NCI-H1105 (cell line): ENCODE data around the gene PAK6.

Experiments
- DNase-seq: peaks from one replicate; lab custom pipeline; 2025; lab: John Stamatoyannopoulos, UW

The PAK6 gene

DNA sequence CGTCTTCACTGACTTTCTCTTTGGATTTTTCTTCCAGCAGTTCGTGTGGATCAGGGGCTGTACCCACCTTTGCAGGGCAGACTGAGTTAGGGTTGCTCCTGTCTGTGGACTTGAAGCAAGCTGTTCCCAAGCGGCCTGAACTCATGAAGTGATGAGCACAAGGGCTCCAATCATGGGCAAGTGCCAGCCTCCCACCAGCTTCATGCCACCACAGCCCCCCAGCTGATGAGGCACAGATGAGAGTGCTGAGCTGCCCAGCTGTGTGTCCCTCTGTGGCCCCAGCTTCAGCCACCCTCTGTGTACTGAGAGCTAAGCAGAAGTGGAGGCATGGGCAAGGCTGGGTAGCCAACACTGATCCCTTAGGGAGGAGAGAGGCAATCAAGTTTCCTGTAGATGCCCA is 72.1 kb downstream of the PAK6 start:
- no peak for DNase-seq

DNA sequence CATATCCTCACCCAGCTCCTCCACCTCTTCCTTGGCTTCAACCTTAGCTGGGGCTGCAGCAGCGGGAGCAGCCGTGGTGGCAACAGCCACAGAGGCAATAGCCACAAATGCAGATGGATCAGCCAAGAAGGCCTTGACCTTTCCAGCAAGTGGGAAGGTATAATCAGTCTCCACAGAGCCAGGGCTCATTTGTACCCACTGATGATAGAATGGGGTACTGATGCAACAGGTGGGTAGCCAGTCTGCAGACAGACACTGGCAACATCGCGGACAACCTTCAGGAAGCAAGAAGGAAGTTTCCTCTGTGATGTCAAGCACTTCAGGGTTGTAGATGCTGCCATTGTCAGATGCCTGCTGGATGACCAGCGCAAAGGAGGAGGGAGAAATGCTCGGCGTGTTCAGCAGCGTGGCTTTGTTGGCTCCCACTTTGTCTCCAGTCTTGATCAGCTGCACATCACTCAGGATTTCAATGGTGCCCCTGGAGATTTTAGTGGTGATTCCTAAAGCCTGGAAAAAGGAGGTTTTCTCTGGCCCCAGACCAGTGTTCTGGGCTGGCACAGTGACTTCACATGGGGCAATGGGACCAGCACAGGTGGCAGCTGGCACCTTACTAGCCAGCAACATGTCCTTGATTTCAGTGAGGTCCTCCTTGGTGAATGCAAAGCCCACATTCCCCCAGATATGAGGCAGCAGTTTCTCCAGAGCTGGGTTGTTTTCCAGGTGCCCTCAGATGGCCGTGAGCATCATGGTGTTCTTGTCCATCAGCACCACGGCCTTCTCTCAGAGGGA is 73.7 kb downstream of the PAK6 start:
- DNase-seq, result no peak

DNA sequence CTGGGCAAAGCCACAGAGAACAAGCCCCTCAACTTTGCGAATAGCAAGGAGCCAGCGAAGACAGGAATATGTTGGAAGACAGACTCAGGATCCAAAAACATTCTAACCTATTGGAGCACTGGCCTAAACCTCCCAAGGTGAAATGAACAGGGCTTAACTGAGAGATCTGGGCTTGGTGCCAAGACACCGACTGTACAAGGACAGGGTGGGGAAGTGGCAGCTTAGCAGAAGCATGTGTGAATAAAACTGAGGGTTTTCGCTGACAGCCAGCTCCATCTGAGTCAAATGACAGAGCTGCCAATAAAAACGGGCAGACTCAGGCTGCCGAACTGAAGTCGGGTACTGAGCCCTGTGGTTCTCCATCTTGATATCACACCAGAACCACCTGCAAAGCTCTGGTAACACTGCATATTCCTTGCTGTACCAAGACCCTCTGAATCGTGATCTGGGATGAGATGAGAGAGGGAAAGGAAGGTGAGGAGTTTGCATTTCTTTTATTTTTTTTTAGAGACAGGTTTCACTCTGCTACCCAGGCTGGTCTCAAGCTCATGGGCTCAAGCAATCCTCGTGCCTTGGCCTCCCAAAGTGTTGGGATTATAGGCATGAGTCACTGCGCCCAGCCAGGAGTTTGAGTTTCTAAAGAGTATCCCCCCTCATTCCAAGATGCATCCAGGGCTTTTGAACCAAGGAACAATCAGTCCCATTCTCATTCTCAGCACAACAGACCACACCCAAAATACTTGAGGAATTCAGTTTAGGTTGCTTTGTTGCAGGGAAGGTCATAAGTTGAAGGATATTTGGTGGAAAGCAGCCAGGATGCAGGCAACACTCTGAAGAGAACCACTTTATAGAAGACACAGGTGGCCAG is 74.9 kb downstream of the PAK6 start:
- DNase-seq, result peak; percentile 71

DNA sequence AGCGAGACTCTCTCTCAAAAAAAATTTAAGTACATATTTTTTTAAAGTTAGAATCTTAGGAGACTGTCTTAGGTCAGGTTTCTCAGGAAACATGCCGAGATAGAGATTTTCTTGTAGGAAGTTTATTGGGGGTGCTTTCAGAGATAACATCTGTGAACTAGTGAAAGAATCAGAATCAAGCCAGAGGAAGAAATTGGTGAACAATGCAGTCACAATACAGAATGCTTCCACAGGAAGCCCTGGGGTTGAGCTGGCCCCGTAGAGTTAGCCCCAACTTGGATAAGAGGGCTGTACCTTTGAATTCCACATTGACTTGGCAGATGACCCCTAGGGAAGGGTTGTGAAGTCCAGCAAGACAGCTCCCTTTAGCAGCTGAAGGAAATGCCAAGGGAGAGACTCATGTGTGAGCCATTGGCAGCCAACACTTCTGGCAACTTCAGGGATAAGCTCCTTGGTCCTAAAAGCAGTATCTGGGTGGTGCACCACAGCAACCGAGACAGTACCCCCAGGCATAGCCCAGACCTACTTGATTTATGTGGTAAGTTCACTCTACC is 75.9 kb downstream of the PAK6 start:
- DNase-seq, result no peak

DNA sequence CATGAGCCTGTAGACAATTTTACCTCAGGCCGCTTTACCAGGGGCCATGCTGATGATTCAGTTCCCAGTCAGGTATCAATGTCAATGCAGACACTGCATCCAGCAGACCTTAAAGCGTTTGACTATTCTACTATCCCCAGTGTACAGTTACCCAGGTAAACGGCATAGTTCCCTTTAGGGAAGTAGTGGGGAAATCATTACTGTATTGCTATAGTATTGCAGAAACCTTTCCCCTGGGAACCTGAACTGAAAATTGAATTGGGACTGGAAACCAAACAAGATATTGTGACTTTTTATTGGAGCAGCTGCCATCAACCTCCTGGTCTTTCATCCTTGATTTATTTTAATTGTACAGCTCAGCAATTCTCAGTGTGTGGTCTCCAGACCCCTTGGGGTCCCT is 78.1 kb downstream of the PAK6 start:
- no peak for DNase-seq

DNA sequence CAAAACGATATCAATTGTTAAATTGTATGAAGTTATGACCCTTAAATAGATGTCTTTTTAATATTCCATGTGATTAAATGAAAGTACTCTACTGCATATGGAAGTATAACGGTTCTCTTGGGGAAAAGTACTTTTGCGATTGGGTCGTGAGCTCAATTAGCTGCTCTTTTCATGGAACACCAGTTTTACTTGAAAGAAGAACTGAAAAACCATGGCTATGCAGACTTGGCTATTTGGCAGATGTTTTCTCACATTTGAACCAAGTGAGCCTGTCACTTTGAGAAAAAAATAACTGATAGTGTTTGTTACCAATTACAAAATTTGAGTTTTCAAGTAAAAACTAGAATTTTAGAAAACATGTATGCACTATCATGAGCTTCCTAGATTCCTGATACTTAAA is 78.7 kb downstream of the PAK6 start:
- DNase-seq, result no peak

DNA sequence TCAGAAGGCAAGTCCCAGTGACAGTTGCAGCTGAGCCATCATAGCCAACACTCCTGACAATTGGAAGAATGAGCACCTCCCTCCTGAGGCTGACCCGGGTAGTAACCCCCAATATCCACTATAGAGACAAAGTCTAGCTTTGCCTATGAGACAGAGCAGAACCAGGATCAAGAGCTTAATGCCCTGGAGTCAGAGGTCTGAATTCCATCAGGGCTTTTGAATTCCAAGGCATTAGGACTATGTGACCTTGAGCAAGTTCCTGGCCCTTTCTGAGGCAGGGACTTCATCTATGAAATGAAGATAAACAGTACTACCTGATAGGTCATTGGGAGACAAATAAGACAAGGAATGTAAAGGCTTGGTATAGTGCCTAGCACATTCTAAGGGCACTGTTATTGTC is 81.5 kb downstream of the PAK6 start:
- DNase-seq, result no peak

DNA sequence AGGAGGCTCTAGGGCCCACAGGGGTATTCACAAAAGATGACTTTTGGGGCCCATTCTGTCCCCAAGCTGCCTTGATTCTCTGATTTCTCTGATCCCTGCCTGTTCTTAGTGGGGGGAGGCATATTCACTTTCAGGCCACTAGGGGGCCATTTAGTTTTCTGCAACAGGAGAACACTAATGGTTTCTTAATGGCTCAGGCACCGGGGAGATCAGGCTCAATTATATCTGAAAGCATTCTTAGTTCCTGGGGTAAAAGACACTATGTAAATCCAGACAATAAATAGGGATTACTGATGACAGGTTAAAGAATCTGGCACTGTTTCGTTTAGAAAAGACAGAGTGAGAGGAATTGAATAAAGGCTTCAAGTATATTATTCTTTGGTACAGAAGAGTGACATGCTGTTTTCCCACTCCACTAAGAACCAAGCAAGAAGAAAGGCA is 82.1 kb downstream of the PAK6 start:
- DNase-seq, result peak; percentile 52

DNA sequence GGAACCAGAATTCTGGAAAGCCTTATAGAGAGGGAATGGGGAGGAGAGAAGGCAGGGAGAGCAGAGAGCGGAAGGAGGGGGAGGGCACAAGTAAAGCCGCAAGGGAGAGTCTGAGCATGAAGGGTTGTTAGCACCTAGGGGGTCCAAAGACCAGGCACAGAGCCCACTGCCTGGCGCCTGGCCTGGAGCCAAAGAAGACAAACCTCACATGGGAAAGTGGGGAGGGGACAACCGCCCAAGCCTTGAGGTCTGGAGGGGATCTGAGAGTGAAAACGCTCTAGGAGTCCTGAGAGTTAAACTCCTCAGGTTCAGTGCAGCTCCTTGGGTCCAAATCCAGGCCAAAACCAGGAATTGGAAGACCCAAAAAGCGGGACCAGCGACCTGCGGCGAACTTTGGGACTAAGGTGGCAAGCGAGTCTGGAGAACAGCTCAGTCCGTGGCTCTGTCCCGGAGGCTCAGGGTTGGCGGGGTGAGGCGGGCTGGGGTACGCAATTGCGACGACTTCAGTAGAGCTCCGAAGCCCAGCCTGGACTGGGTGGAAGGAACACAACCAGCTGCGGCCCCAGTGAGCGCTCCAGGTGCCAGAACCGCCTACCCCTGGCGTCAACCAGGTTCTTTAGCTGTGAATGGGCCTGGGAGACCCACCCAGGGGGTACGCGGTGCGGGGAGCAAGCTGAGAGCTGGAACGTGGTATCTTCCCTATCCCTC is 83.8 kb downstream of the PAK6 start:
- peak; percentile 20 for DNase-seq

DNA sequence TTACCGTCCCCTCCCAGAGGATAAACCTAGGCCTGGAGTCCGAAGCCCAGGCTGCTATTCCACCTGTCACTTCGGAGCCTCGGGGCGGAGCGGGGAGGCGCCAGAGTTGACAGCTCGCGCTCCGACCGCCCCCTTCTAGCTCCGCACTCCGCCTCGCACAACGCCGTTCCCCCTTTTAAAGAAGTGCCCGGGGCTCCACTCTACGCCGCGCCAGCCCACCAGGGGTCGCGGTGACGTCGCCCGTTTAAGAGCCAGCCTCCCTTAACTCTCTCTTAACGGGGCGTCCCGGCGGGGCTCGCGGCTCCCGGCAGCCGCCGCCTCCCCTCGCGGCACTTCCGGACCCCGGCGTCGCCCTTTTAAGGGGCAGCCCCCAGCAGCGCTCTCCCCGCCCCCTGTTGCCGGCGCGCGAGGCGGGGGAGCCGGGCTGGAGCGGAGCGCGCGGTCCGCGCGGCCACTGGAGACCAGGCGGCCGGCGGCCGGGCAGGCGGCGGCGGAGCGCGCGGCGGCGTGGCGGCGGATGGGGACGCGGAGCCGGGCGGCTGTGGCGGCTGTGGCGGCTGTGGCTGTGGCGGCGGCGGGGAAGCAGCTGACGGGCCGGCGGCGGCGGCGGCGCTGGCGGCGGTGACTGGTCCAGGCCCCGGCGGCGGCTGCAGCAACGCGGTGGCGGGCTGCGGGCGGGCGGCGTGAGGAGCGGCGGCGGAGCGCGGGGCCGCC is 84.5 kb downstream of the PAK6 start, which contains the start of gene INAFM2:
TSS of gene INAFM2 (plus strand) at position 454 of the 714 bp plus-strand sequence. CDS start 364 bp downstream, outside the sequence.
- DNase-seq, result peak; percentile 63

DNA sequence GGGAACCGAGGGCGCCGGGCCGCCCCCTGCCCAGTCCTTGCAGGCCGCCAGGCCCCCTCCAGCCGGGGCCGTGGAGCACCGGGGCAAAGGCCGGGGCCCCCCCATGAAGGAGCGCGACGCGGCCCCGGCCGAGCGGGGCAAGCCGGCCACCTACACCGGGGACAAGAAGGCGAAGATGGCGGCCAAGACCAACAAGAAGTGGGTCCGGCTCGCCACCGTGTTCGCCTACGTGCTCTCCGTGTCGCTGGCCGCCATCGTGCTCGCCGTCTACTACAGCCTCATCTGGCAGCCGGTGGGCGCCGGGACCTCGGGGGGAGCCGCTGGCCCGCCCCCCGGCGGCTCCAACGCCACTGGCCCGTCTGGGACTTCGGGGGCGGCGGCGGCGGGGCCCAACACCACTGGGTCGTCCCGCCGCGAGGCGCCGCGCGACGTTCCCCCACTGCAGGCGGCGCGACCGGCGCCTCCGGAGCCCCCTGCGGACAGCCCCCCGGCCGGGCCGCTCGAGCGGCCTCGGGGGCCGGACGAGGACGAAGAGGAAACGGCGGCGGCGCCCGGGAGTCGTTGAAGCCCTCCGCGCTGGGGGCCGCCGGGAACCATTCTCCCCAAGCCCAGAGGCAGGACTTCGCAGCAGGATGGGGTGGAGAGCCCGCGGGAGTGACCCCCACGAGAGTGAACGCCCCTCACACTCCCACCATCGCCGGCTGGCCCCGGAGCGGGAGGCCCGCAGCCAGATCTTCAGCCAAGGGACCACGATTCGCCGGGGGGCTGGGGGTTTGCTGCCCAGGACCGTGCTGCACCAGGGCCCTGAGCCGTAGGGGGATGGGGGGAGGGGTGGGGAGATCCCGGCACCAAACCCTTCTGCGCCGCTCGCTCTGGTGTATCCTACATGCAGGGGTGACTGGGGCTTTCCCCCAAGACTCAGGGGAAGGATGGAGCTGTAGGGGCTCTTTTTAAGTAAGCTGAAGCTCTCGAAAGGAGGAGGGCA is 85.4 kb downstream of the PAK6 start:
- DNase-seq, result no peak

DNA sequence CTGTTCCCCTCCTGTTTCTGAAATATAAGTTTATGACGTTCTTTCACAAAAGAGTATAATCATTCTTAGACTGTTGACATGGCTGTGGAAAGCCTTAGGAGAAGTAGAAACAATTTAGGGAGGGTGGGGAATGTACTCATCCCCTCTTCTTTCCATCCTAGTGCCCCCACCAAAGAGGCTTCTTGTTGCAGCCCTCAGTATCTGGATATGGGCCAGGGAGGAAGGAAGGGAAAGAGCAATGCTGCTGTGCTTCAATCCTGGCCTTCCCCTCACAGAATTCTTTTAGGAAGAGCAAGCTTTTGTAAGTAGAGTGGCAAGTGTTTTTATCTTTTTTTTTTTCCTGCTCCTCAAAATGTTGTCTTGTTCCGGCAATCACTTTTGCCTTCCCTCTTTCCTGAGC is 86.3 kb downstream of the PAK6 start:
- no peak for DNase-seq

DNA sequence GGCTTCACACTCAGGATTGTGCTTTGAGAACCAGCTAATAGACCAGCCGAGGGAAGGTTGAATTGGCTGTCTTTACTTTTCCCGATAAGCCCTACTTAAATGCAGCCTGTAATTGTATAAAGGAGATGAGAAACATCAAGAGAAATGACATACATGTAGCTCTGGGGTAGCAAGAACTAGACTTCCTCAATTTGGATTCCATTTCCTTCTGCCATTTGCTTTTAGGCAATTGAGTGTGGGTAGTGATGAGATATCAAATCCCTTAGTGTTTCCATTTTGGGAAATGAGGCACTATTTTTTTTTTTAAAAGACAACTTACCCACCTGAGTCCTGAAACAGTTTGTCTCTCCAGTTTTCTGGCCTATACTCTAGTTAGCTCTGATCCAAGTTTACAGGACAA is 86.8 kb downstream of the PAK6 start:
- no peak for DNase-seq
